ENCODE results near the gene ABTB1.

ABTB1 gene

DNA sequence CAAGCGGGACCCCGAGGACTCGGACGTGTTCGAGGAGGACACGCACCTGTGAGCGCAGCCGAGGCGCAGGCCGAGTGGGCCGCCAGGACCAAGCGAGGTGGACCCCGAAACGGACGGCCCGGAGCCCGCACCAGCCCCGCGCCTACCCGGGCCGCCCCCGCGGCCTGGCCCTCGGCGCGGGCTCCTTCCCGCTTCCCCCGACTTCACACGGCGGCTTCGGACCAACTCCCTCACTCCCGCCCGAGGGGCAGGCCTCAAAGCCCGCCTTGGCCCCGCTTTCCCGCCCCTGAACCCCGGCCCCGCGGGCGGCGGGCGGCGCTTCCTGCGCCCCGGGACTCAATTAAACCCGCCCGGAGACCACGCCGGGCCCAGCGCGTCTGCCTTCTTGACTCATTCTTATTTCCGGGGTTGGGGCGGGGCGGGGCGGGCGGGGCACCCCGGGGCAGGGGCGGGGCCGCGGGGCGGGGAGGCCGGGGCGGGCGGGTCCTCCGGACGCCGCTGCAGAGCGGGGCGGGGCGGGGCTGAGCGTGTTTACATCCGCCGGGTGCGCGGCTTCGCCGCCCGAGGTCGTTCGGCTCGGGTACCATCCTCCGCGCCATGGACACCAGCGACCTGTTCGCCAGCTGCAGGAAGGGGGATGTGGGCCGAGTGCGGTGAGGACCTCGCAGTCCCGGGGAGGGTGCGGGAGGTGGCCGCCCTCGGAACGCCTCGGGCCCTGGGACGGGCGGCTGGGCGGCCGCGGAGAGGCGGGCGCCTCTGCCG, at the start of gene ABTB1:
ABTB1 (plus strand) TSS at position 524 of the 762 bp plus-strand sequence; CDS start at position 598, 74 bp downstream.
- H3K27ac ChIP-seq, result peak within 1 kb of the TSS; percentile 73
- TF ChIP-seq, protein P1, sequence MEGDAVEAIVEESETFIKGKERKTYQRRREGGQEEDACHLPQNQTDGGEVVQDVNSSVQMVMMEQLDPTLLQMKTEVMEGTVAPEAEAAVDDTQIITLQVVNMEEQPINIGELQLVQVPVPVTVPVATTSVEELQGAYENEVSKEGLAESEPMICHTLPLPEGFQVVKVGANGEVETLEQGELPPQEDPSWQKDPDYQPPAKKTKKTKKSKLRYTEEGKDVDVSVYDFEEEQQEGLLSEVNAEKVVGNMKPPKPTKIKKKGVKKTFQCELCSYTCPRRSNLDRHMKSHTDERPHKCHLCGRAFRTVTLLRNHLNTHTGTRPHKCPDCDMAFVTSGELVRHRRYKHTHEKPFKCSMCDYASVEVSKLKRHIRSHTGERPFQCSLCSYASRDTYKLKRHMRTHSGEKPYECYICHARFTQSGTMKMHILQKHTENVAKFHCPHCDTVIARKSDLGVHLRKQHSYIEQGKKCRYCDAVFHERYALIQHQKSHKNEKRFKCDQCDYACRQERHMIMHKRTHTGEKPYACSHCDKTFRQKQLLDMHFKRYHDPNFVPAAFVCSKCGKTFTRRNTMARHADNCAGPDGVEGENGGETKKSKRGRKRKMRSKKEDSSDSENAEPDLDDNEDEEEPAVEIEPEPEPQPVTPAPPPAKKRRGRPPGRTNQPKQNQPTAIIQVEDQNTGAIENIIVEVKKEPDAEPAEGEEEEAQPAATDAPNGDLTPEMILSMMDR (IDR thresholded peaks at IDR 0.05), result no peak
- TF ChIP-seq ZFX (IDR thresholded peaks at IDR 0.05; ENCODE audit: borderline replicate concordance), result no peak

DNA sequence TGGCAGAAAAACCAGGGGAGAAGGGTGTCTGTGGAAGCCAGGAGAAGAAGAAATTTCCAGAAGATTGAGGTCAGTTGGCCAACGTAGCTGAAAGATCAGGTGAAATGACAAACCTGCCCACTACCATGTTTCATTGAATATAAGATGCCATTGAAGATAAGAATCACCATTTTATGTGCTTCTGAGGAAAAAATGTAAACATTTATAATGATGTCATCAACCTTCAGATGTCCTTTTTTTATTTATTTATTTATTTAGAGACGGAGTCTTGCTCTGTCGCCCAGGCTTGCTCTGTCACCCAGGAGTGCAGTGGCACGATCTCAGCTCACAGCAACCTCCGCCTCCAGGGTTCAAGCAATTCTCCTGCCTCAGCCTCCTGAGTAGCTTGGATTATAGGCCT, 48.7 kb upstream of the ABTB1 start:
- no peak for TF ChIP-seq ZFX (IDR thresholded peaks at IDR 0.05; ENCODE audit: borderline replicate concordance)
- TF ChIP-seq, protein P1 (IDR thresholded peaks at IDR 0.05), result no peak
- no peak overlapping the region for H3K27ac ChIP-seq

DNA sequence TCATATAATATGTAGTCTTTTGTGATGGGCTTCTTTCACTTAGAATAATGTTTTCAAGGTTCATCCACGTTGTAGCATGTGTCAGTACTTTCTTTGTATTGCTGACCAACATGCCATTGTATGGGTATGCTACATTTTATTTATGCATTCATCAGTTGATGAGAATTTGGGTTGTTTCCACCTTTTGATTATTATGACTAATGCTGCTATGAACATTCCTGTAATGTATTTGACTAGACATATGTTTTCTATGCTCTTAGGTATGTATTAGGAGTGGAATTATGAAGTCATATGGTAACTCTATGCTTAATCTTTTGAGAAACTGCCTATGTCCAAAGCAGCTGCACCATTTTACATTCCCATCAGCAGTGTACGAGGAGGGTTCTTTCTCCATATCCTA, 46.9 kb upstream of the ABTB1 start:
- no peak overlapping the region for H3K27ac ChIP-seq
- no peak for TF ChIP-seq ZFX (IDR thresholded peaks at IDR 0.05; ENCODE audit: borderline replicate concordance)
- TF ChIP-seq, protein P1 (IDR thresholded peaks at IDR 0.05), result no peak

DNA sequence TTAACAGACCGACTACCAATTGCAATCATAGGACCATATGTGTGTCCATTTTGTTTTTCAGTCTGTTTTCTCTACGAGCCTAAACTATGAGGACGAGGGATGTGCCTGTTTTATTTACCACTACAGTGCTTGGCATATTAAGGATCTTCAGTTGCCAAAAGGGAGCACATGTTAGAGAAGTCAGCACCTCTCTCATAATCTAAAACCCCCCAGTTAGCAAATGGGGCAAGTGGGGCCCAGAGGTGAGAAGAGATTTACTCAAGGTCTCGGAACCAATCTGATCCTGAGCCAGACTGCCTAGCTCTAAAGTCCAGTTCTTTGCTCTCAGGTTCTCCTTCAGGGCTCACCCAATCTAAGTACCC, 44.3 kb upstream of the ABTB1 start:
- H3K27ac ChIP-seq, result peak overlapping the region; percentile 64; the same call in 1 of the 2 replicates
- TF ChIP-seq, protein P1 (IDR thresholded peaks at IDR 0.05), result no peak
- TF ChIP-seq ZFX (IDR thresholded peaks at IDR 0.05; ENCODE audit: borderline replicate concordance), result no peak

DNA sequence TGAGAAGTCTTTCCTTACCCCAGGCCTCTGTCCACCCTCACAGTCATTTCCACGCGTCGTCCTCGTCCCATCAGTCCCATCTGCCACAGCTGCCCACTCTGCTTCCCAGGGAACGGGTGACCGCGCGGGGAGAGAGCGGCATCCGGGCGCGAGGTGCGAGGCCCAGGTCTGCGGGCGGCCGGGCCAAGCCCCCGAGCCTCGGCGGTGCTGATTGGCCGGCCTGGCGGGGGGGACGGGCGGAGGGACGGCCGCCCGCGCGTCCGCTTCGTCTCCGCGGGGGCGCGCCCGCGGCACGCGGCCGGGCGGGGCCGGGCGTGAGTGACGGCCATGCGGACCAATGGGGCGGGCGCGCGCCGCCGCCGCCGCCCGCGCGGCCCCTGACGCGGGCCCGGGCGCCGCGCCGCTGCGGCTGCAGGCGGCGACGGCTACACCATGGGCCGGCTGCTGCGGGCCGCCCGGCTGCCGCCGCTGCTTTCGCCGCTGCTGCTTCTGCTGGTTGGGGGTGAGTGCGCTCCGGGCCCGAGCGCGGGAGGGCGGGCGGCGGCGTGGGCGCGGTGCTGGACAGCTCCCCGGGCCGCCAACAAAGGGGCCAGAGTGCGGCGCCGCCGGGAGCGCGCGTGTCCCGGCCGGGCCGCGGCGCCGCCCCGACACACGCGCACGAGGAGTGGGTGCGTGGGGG, 43.8 kb upstream of the ABTB1 start, which contains the start of gene PODXL2:
PODXL2 (plus strand) TSS at position 398 of the 679 bp plus-strand sequence; CDS start at position 433, 35 bp downstream.
- H3K27ac ChIP-seq, result peak within 1 kb of the TSS; percentile 64

DNA sequence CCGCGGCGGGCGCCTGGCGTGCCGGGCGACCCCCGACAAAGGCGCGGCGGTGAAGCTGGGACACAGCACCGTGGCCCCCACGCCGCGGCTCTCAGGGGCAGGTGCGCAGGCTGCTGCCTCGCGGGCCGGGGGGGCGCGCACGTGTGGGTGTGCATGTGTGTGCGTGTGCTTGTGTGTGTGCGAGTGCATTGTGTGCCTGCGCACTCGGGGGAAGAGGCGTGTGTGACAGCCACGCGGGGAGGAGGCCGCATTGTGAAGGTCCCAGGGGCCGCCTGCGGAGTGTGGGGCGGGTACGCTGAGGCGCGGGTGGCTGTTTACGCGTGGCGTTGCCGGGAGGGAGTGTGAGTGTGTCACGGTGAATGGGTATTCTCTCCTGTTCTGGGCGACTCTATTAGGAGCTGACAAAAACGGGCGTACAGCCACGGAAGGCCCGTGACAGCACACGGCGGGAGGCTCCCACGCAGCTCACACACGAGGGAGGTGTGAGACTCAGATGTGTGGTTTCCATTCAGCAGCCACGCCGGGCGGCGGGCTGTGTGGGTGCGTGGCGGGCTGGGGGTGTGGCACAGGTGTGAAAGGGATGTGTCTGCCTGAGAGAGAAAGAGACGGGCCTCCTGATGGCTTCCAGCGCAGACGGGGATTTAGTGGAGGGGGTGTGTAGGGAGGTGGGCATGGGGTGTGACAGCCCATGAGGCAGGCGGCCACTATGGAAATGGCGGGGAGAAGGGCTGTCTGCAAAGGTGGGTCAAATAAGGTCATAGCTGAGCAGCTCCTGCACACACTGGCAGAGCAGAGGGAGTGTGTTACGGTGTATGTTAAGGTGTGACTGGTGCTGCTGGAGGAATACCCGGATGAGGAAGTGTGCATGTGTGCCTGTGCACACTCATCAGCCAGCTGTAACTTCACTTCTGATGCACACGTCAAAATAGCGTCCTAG, 43.0 kb upstream of the ABTB1 start:
- H3K27ac ChIP-seq, result peak overlapping the region; percentile 64
- TF ChIP-seq, protein P1 (IDR thresholded peaks at IDR 0.05), result no peak
- TF ChIP-seq ZFX (IDR thresholded peaks at IDR 0.05; ENCODE audit: borderline replicate concordance), result no peak

More for the DNA sequence above, 43.8 kb upstream of the ABTB1 start, which contains the start of gene PODXL2:
- TF ChIP-seq, protein P1 (IDR thresholded peaks at IDR 0.05), result no peak
- TF ChIP-seq ZFX (IDR thresholded peaks at IDR 0.05; ENCODE audit: borderline replicate concordance), result no peak
